Kidney epithelial cell (primary cell): ENCODE measurements around the gene RAB42. TPM values are rescaled to one million over a fixed set of nuclear protein-coding genes. Genes with fewer than 3 reads are reported as not detected.
"Not testable (repeated sequence)": the region's sequence is repeated elsewhere in the genome, so short reads cannot be mapped to it uniquely, and the experiment has no call there.

Source experiments
- DNase-seq: peaks from one replicate; pipeline ENCODE4 v3.0.0-alpha.2; 2010; ENCODE audit warnings: low read depth
- H3K27me3 ChIP-seq: 2 replicates; pipeline ENCODE4 v1.6.0; 2011; ENCODE audit warnings: low read length; ENCODE audit not compliant: control insufficient read depth, insufficient read depth
- H3K36me3 ChIP-seq: 2 replicates; pipeline ENCODE4 v1.5.1; 2011; ENCODE audit warnings: low read length; ENCODE audit not compliant: control insufficient read depth, insufficient read depth
- H3K4me3 ChIP-seq: 2 replicates; pipeline ENCODE4 v1.5.1; 2011; ENCODE audit warnings: low read depth, mild to moderate bottlenecking, control low read depth, low read length
- total RNA-seq: library from RNA; depleted of rRNA; stranded (reverse); fragments of >200 nt; gene quantifications from 2 replicates; pipeline ENCODE4 v1.2.3, GENCODE V29; 2015
- TF ChIP-seq, protein P1 (sequence below): IDR thresholded peaks from 2 replicates; pipeline ENCODE4 v1.5.1; 2011; ENCODE audit warnings: mild to moderate bottlenecking, moderate library complexity, low read length, control low read depth, inconsistent platforms; ENCODE audit not compliant: insufficient read depth, poor library complexity, severe bottlenecking

Gene RAB42
- total RNA-seq, 1 donor from 2014 or later: 13.5 TPM

DNA sequence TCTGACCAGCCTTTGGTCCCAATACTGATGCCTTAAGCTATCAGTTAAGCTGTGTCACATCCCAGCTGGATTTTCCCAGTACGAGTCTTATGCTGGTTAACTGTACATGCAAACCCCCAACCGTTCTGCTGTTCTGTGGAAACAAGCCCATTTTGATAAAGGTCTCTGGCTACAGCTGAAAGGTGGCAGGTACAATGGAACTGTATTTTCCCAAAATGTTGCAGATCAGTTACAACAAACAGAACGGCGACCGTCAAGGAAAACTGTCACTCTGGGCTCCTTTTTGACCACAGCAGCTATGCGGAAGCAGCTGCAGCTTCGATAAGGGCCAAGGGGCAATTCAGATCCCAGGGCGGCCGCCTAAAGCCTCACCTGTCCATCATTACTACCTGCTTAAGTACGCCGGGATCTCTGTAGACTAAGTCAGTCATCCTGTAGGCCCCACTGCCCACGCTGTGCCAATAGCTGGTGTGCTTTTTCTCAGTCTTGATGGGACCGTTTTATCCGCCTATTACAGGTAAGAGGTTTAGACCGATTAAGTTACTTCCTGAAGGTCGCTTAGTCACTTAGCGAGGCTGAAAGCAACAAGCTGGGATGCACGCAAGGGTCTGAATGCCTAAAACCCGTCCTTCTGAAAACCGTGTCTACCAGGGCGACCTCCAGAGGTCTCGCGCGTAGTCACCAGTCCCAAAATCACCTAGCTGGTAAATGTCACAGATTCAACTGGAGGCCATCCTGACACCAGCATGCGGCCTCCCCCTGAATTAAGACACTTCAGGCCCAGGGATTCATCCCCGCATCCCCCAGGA, 11.1 kb upstream of the RAB42 start:
- DNase-seq: no peak
- TF ChIP-seq, protein P1, sequence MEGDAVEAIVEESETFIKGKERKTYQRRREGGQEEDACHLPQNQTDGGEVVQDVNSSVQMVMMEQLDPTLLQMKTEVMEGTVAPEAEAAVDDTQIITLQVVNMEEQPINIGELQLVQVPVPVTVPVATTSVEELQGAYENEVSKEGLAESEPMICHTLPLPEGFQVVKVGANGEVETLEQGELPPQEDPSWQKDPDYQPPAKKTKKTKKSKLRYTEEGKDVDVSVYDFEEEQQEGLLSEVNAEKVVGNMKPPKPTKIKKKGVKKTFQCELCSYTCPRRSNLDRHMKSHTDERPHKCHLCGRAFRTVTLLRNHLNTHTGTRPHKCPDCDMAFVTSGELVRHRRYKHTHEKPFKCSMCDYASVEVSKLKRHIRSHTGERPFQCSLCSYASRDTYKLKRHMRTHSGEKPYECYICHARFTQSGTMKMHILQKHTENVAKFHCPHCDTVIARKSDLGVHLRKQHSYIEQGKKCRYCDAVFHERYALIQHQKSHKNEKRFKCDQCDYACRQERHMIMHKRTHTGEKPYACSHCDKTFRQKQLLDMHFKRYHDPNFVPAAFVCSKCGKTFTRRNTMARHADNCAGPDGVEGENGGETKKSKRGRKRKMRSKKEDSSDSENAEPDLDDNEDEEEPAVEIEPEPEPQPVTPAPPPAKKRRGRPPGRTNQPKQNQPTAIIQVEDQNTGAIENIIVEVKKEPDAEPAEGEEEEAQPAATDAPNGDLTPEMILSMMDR: peak; percentile 22

DNA sequence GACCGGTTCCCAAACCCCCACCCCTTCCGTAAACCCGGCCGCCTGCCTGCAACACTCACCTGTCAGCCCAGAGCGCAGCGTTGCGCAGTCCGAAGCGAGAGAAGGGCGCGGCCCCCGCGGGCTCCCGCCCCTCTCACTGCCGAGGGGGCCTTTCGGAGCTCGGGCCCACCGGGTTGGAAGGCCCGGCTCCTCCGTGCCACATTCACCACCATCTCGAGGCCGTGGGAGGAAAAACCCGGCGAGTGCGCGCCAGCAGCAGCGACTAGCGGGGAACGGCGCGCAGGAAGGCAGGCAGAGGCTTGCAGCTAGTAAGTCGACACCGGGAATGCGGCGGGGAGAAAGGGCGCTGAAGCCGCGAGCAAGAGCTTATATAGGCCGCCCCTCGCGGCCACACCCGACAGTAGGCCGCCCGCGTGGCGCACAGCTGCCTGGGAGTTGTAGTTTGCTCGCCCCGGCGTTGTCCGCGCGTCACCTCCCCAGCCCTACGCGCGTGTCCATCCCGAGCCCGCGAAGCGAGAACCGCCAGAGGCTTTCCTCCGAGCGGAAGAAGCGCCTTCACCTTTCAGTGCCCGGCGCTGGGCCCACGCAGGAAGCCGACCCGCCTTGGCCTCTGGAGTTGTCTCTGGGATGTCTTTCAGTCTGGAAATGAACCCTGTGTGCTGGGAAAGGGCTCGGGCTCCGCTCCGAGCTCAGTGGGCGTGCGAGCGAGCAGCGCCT, 10.4 kb upstream of the RAB42 start:
- Histone ChIP-seq H3K27me3 (no peaks in the 10 kb centered on the region), H3K4me3 (peak overlapping the region; percentile 76), H3K36me3 (peaks cover 1% of the 10 kb centered on the region)
- peak; percentile 72 for DNase-seq
- TF ChIP-seq, protein P1: no peak

More for the DNA sequence above, 11.1 kb upstream of the RAB42 start:
- Histone ChIP-seq H3K27me3 (no peaks in the 10 kb centered on the region), H3K36me3 (peaks cover 1% of the 10 kb centered on the region), H3K4me3 (peak overlapping the region; percentile 76)

DNA sequence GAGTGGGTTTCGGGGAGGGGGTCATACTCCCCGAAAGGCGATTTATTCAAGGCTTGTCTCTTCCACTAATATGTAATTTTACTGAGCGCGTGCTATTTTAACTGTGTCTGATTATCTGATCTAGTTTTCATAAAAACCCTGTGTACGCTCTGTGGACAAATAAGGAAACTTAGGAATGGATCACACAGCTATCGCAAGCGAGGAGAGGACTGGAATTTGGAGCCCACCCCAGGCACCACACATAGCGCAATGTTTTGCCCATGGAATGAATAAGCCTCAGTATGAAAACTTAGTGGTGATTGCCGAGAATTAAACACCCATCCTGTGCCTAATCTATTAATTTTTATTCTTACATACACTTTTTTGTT, 9.8 kb upstream of the RAB42 start:
- peak overlapping the region; percentile 76 for H3K4me3 ChIP-seq
- TF ChIP-seq, protein P1: no peak
- no peaks in the 10 kb centered on the region for H3K27me3 ChIP-seq
- no peak for DNase-seq
- peaks cover 1% of the 10 kb centered on the region for H3K36me3 ChIP-seq

DNA sequence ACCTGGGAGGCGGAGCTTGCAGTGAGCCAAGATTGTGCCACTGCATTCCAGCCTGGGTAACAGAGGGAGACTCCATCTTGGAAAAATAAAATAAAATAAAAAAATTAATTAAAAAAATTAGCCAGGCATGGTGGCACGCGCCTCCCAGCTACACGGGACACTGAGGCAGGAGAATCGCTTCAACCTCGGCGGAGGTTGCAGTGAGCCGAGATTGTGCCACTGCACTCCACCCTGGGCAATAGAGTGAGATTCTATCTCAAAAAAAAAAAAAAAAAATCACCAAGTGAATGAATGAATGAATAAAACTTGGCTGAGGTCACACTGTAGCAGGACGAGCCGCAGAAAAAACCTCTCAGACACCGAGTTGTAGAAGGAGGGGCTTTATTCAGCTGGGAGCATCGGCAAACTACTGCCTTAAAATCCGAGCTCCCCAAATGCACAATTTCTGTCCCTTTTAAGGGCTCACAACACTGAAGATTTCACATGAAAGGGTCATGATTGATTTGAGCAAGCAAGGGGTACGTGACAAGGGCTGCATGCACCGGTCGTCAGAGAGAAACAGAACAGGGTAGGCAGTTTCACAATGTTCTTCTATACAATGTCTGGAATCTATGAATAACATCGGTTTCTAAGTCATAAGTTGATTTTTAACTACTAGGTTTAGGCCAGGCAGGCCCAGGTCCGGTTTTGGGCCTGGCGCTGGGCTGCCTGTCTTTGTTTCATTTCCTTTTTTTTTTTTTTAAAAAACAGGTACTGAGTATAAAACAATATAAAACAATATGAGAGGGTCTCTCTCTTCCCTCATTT, 5.3 kb upstream of the RAB42 start:
- H3K27me3 ChIP-seq, H3K36me3 ChIP-seq, H3K4me3 ChIP-seq, DNase-seq: not testable (repeated sequence)

DNA sequence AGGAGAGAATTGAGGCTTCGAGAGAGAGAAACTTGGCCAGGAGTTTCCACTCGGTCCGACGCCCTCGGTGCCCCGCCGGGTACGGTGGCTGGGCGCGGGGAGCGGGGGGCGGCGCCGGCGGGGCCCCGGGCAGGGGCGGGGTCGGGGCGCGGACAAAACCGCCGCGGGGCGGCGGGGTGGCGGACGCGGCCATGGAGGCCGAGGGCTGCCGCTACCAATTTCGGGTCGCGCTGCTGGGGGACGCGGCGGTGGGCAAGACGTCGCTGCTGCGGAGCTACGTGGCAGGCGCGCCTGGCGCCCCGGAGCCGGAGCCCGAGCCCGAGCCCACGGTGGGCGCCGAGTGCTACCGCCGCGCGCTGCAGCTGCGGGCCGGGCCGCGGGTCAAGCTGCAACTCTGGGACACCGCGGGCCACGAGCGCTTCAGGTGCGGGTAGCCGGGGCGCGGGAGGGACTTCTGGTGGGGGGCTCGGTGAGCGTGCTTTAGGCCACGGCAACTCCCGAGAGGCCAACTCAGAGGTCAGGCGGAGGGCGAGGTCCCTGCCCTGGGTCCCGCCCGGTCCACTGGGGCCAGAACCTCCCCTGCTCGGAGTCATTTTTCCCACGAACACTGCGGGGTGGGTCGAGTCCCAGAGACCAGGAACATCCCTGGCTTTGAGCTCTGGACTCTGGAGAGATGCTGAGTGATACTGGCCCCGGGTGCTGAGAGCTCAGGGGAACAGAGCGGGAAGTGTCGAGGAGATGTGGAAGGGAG, 431 bp downstream of the RAB42 start:
- TF ChIP-seq, protein P1: no peak
- Histone ChIP-seq H3K36me3 (no peaks in the 10 kb centered on the region), H3K27me3 (peaks cover 2% of the 10 kb centered on the region), H3K4me3 (peak overlapping the region; percentile 46)
- no peak for DNase-seq

DNA sequence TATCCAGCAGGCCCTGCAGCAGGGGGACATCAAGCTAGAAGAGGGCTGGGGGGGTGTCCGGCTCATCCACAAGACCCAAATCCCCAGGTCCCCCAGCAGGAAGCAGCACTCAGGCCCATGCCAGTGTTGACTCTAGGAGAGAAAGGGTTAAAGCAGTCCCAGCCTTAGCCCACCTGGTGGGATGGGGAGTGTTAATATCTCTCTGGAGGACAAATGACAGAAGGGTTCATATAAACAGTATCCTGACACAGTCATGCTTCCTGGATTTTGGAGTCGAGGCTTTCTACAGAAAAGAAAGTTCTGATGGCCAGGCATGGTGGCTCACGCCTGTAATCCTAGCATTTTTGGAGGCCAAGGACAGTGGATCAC, 1.9 kb downstream of the RAB42 start:
- not testable (repeated sequence) for H3K27me3 ChIP-seq, DNase-seq, H3K4me3 ChIP-seq, H3K36me3 ChIP-seq

DNA sequence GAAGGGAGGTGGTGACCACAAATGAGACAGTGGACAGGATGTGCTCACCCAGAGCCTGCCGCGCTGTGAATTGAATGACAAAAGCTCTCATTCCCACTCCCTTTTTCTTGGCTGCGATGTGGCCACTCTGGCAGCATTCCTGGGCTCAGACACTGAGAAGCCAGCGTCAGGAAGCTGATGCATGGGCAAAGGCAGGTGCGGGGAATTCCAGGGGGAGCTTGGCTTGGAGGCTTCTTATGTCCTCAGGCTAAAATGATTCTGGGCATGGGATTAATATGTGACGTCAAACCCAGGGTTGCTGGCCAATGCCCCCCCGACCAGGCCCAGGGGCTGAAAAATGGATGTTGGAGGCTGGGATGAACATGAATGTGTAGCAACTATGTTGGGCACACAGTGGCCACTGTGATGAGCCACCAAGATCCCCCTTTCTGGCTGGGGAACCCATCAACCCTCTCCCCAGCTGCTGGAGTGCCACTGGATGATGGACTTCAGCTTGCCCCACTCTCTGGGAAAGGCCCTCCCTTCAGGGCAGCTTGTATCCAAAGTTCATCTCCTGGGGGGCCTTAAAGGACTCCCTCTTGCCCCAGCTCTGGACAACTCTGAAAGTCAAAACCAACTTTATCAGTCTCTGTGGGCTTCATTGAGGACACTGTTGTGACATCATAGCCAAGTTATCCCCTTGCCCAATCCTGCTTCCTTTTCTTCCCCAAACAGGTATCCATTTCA, 2.8 kb downstream of the RAB42 start:
- H3K36me3 ChIP-seq, H3K27me3 ChIP-seq, DNase-seq, H3K4me3 ChIP-seq: not testable (repeated sequence)
